Neutrophil (primary cell): Measurements from ENCODE around the gene EGFR.

Experiments used
- H3K27ac ChIP-seq: fragments of 200-600 bp; sonication (generic); 2 replicates; pipeline ENCODE4 v1.5.1; 2016; ENCODE audit warnings: mild to moderate bottlenecking, moderate library complexity
- H3K27me3 ChIP-seq: fragments of 200-600 bp; sonication (generic); 2 replicates; pipeline ENCODE4 v1.6.0; 2016; ENCODE audit warnings: mild to moderate bottlenecking
- H3K36me3 ChIP-seq: fragments of 200-600 bp; sonication (generic); 2 replicates; pipeline ENCODE4 v1.5.1; 2017
- H3K4me1 ChIP-seq, 2 experiments: fragments of 200-600 bp in 1 of 2; sonication (generic) in 1 of 2; 1 replicate in 1 of 2; 2 replicates in 1 of 2; pipeline versions ENCODE4 v1.5.1 to v1.6.1; 2013 to 2016; ENCODE audit warnings: low read depth in 1 of 2, low read length in 1 of 2, mild to moderate bottlenecking in 1 of 2, moderate library complexity in 1 of 2; ENCODE audit not compliant: control insufficient read depth in 1 of 2, insufficient read depth in 1 of 2
- H3K4me3 ChIP-seq, 2 experiments: fragments of 200-600 bp in 1 of 2; sonication (generic) in 1 of 2; 1 replicate in 1 of 2; 2 replicates in 1 of 2; pipeline ENCODE4 v1.5.1; 2013 to 2016; ENCODE audit warnings: low read depth in 1 of 2, low read length in 1 of 2, mild to moderate bottlenecking in 1 of 2, moderate library complexity in 1 of 2
- H3K9me3 ChIP-seq: fragments of 200-600 bp; sonication (generic); 2 replicates; pipeline ENCODE4 v1.5.1; 2016
- TF ChIP-seq, protein P1 (sequence below): fragments of 200-600 bp; sonication (generic); IDR thresholded peaks from 2 replicates; pipeline ENCODE4 v1.5.1; 2016; ENCODE audit warnings: antibody characterized with exemption

The EGFR gene

DNA sequence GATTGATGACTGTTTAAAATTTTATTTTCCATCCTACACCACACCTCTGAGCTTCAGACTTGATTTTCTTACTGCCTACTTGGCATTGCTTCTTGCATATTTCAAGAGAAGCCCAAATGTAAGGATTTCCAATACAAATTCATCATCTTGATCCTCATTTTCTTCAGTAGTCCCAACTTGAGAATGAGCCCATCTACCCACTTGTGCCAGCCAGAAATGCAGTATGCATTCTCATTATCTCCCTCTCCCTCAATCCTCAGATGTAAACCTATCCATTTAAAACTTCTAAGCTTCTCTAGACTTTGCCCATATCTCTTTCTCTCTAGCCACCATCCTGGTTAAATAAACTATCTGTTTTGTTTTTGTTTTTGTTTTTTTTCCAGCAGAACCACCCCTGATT, 22.4 kb upstream of the EGFR start:
- no peak overlapping the region for H3K27ac ChIP-seq
- no peaks in the 10 kb centered on the region for H3K27me3 ChIP-seq
- no peaks in the 10 kb centered on the region for H3K9me3 ChIP-seq
- TF ChIP-seq, protein P1, sequence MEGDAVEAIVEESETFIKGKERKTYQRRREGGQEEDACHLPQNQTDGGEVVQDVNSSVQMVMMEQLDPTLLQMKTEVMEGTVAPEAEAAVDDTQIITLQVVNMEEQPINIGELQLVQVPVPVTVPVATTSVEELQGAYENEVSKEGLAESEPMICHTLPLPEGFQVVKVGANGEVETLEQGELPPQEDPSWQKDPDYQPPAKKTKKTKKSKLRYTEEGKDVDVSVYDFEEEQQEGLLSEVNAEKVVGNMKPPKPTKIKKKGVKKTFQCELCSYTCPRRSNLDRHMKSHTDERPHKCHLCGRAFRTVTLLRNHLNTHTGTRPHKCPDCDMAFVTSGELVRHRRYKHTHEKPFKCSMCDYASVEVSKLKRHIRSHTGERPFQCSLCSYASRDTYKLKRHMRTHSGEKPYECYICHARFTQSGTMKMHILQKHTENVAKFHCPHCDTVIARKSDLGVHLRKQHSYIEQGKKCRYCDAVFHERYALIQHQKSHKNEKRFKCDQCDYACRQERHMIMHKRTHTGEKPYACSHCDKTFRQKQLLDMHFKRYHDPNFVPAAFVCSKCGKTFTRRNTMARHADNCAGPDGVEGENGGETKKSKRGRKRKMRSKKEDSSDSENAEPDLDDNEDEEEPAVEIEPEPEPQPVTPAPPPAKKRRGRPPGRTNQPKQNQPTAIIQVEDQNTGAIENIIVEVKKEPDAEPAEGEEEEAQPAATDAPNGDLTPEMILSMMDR = no peak
- no peaks in the 10 kb centered on the region for H3K4me1 ChIP-seq
- H3K4me3 ChIP-seq = no peak overlapping the region
- no peaks in the 10 kb centered on the region for H3K36me3 ChIP-seq

GRCh38 chr7:55004579-55004978, 14.2 kb upstream of the EGFR start:
- Histone ChIP-seq H3K36me3 (no peaks in the 10 kb centered on the region), H3K4me1 (no peaks in the 10 kb centered on the region), H3K27ac (no peak overlapping the region), H3K9me3 (no peaks in the 10 kb centered on the region), H3K27me3 (peaks cover 11% of the 10 kb centered on the region), H3K4me3 (no peak overlapping the region)
- TF ChIP-seq, protein P1 = no peak

- Histone ChIP-seq H3K9me3 (no peaks in the 10 kb centered on the region), H3K4me3 (no peak overlapping the region), H3K36me3 (no peaks in the 10 kb centered on the region), H3K27ac (no peak overlapping the region), H3K27me3 (peaks cover 11% of the 10 kb centered on the region), H3K4me1 (no peaks in the 10 kb centered on the region)
- TF ChIP-seq, protein P1 = no peak
Observed at GRCh38 chr7:55005241-55005851, 13.5 kb upstream of the EGFR start.

- Histone ChIP-seq H3K9me3 (no peaks in the 10 kb centered on the region), H3K27me3 (peaks cover 11% of the 10 kb centered on the region), H3K4me3 (no peak overlapping the region), H3K36me3 (no peaks in the 10 kb centered on the region), H3K4me1 (no peaks in the 10 kb centered on the region), H3K27ac (no peak overlapping the region)
- TF ChIP-seq, protein P1 = no peak
Observed at GRCh38 chr7:55006499-55006898, 12.3 kb upstream of the EGFR start.

- Histone ChIP-seq H3K4me1 (no peaks in the 10 kb centered on the region), H3K27ac (no peak overlapping the region), H3K9me3 (no peaks in the 10 kb centered on the region), H3K4me3 (no peak overlapping the region), H3K36me3 (no peaks in the 10 kb centered on the region), H3K27me3 (peaks cover 43% of the 10 kb centered on the region)
- TF ChIP-seq, protein P1 = no peak
Observed at GRCh38 chr7:55013851-55014250, 5.0 kb upstream of the EGFR start.
